Activated CD4-positive, alpha-beta T cell treated with anti-CD3 and anti-CD28 coated beads, Interleukin-2, amount 50 U/mL, for 4 hours (primary cell): ENCODE data around the gene CD22.

ENCODE experiments used
- DNase-seq, 2 experiments: peaks; one replicate each; pipeline ENCODE4 v3.0.0-alpha.2; 2020

Gene CD22

GRCh38 chr19:35392742-35393715 is 64.0 kb downstream of the CD22 start:
- no peak for DNase-seq

GRCh38 chr19:35395382-35396199 is 66.6 kb downstream of the CD22 start:
- no peak for DNase-seq

DNA sequence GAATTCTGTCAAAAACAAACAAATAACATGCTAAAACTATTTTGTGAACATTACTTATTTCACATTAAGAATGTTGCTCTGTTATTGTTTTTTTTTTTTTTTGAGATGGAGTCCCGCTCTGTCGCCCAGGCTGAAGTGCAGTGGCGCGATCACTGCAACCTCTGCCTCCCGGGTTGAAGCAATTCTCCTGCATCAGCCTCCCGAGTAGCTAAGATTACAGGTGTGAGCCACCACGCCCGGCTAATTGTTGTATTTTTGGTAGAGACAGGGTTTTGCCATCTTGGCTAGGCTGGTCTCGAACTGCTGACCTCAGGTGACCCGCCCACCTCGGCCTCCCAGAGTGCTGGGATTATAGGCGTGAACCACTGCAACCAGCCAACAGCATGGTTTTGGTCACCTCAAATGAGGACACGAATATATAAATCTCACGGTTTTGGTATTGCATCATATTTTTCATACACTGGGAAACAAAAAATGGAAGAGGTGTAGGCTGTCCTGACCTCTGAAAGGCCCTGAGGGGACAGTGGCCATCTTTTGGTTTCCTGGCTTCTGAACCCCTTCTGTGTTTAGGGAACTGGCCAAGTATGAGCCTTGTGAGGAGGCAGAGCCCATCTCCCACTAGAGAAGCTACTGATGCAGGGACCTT is 67.4 kb downstream of the CD22 start:
- DNase-seq: no peak
